HUES48 (cell line): ENCODE measurements around the gene QKI.

Experiments
- H3K27ac ChIP-seq: one replicate; pipeline ENCODE4 v1.7.0; 2013; ENCODE audit warnings: low read depth, low read length, inconsistent platforms
- H3K27me3 ChIP-seq: 2 replicates; pipeline ENCODE4 v1.6.1; 2013; ENCODE audit warnings: mild to moderate bottlenecking, low read length; ENCODE audit not compliant: control insufficient read depth, insufficient read depth
- H3K36me3 ChIP-seq: 2 replicates; pipeline ENCODE4 v1.6.1; 2013; ENCODE audit warnings: low read length; ENCODE audit not compliant: control insufficient read depth, insufficient read depth
- H3K4me1 ChIP-seq: 2 replicates; pipeline ENCODE4 v1.6.1; 2013; ENCODE audit warnings: mild to moderate bottlenecking, low read length; ENCODE audit not compliant: control insufficient read depth, insufficient read depth
- H3K4me3 ChIP-seq: 2 replicates; pipeline ENCODE4 v1.5.1; 2013; ENCODE audit warnings: mild to moderate bottlenecking, low read depth, low read length
- H3K9ac ChIP-seq: 2 replicates; pipeline ENCODE4 v1.6.1; 2013; ENCODE audit warnings: mild to moderate bottlenecking, low read depth, low read length, moderate library complexity
- H3K9me3 ChIP-seq: 2 replicates; pipeline ENCODE4 v1.6.1; 2013; ENCODE audit warnings: low read length; ENCODE audit not compliant: control insufficient read depth, insufficient read depth

The QKI gene

DNA sequence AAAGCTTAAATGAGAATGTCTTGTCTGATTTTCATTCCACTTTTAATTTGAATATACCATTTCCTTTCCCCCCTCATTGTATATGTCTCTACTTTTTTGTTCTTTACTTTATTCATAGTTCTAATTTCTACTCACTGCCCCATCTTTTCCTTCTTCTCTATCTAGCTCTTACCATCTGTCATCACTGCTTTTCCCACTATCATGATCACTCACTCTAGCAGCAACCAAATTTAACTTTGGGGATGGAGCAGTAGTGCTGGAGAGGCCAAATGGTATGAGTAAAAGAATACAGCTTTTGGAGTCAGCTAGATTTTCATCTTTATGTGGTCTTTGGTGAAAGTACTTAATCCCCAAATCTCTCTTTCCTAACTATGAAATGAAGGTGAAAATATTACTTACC, 25.5 kb downstream of the QKI start:
- Histone ChIP-seq H3K9me3 (no peaks in the 10 kb centered on the region), H3K9ac (no peak overlapping the region), H3K27me3 (no peaks in the 10 kb centered on the region), H3K27ac (no peak overlapping the region), H3K4me1 (peaks cover 38% of the 10 kb centered on the region), H3K4me3 (no peak overlapping the region), H3K36me3 (no peaks in the 10 kb centered on the region)

DNA sequence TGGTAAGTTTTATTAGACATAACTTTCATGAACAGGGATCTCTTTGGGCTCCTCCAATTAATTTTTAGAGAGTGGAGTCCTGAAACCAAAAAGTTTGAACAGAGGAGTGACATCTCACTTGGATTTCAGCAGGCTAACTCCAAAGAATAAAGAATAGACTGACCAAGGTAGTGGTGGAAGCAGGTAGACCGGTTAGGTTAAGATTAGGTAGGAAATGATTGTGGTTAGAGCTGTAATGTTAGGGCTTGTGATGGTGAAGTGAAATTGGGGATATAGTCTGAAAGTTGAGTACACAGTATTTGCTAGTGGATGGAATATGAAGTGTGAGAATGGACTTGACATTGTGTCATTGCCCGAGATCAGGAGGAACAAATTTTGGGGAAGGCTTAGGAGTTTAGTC, 27.8 kb downstream of the QKI start:
- Histone ChIP-seq H3K4me1 (peaks cover 37% of the 10 kb centered on the region), H3K9me3 (no peaks in the 10 kb centered on the region), H3K27me3 (no peaks in the 10 kb centered on the region), H3K27ac (no peak overlapping the region), H3K9ac (no peak overlapping the region), H3K4me3 (no peak overlapping the region), H3K36me3 (no peaks in the 10 kb centered on the region)

DNA sequence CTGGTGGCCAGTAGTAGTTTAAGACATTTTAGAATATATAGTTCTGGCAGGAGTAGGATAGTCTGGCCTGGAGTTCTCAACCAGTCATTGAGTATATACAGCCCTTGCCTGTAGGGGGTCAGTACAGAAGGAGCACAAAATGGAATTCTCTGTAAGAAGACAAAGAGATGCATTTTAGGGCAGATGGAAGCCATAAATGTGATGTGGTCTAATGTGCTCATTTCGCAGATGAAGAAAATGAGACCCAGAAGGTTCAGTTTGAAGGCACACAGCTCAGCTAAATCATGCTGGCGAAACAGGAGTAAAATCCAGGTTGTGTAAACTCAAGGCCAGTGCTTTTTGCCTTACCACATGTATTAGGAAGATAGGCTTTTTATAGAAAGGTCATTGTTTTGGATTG, 29.6 kb downstream of the QKI start:
- Histone ChIP-seq H3K9ac (no peak overlapping the region), H3K36me3 (no peaks in the 10 kb centered on the region), H3K27ac (no peak overlapping the region), H3K27me3 (no peaks in the 10 kb centered on the region), H3K4me1 (peaks cover 31% of the 10 kb centered on the region), H3K4me3 (no peak overlapping the region), H3K9me3 (no peaks in the 10 kb centered on the region)

DNA sequence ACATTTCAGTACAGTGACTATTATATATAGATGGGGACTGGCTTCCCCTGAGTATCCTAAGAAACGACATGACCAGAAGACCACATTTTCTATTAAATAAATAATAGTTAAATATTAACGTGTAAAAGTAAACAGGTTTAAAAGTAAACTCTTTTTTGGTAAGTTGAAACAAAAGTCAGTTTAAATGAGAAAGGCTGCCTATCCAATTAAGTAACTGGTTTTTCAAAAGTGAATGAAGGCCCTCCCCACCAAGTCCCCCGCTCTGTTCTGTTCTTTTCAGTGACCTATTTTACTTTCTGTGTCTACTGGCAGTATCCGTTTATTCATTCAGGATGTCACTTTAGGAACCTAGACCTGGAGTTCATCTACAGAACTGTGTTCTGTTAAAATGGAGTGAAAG, 32.0 kb downstream of the QKI start:
- H3K27ac ChIP-seq, result no peak overlapping the region
- peaks cover 31% of the 10 kb centered on the region for H3K4me1 ChIP-seq
- no peaks in the 10 kb centered on the region for H3K27me3 ChIP-seq
- H3K9me3 ChIP-seq, result no peaks in the 10 kb centered on the region
- no peak overlapping the region for H3K9ac ChIP-seq
- H3K4me3 ChIP-seq, result no peak overlapping the region
- no peaks in the 10 kb centered on the region for H3K36me3 ChIP-seq

DNA sequence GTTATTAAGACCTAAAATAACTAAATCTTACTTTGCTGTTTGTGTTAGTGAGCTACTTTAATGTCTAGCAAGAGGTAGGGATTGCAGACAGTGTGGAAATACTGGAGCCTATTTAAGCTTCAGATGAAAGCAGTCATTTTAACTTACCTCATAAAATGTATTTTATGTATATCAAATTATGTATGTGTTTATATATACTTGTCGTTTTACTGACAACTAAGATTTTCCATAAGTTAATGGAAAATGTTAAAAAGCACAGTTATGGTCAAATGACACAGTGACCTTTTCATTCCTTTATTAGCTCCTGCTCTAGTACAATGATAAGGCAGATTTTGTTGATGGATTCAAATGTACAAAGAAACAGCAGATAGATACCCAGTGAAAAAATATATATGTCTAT, 34.6 kb downstream of the QKI start:
- Histone ChIP-seq H3K4me3 (no peak overlapping the region), H3K36me3 (no peaks in the 10 kb centered on the region), H3K27me3 (no peaks in the 10 kb centered on the region), H3K9me3 (no peaks in the 10 kb centered on the region), H3K9ac (no peak overlapping the region), H3K4me1 (peaks cover 14% of the 10 kb centered on the region), H3K27ac (no peak overlapping the region)

DNA sequence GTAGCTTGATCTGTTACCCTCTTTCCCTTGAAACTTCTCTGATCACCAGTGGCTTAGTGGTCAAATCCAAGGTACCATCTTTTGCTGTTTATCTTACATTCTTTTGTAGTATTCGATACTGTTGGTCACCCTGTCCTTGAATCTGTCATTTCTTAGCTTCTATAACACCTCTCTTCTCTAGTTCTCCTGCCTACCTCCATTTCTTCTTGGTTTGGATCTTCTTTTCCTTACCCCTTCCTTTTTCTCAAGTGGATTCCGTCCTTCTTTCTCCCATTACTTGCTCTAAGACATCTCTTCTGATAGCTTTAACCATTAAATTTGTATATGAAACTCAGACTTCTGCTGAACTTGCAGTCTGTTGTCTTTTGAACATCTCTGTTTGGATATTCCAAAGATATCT, 39.9 kb downstream of the QKI start:
- no peaks in the 10 kb centered on the region for H3K9me3 ChIP-seq
- peaks cover 7% of the 10 kb centered on the region for H3K36me3 ChIP-seq
- H3K4me3 ChIP-seq, result no peak overlapping the region
- no peak overlapping the region for H3K9ac ChIP-seq
- H3K4me1 ChIP-seq, result peaks cover 14% of the 10 kb centered on the region
- no peak overlapping the region for H3K27ac ChIP-seq
- no peaks in the 10 kb centered on the region for H3K27me3 ChIP-seq

DNA sequence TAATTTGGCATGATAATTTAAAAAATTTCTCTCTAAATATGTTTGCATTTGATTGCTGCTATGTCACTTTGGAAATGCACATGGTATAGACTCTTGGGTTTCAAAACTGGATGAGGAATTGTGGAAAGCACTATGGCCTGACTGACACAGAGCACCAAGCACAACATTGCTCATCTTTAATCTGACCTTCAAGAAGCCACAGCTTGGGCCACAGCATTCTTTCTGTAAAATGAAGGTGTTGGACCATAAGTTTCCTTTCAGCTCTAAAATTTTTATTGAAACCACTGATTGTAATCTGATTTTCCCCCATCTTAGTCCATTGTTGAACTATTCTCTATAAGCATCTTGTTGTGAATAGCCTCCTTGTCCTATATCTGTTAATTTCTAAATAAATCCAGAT, 41.0 kb downstream of the QKI start:
- Histone ChIP-seq H3K4me1 (peaks cover 22% of the 10 kb centered on the region; the same call in 1 of the 2 replicates), H3K27ac (no peak overlapping the region), H3K36me3 (peaks cover 7% of the 10 kb centered on the region), H3K9ac (no peak overlapping the region), H3K9me3 (no peaks in the 10 kb centered on the region), H3K27me3 (no peaks in the 10 kb centered on the region), H3K4me3 (no peak overlapping the region)

DNA sequence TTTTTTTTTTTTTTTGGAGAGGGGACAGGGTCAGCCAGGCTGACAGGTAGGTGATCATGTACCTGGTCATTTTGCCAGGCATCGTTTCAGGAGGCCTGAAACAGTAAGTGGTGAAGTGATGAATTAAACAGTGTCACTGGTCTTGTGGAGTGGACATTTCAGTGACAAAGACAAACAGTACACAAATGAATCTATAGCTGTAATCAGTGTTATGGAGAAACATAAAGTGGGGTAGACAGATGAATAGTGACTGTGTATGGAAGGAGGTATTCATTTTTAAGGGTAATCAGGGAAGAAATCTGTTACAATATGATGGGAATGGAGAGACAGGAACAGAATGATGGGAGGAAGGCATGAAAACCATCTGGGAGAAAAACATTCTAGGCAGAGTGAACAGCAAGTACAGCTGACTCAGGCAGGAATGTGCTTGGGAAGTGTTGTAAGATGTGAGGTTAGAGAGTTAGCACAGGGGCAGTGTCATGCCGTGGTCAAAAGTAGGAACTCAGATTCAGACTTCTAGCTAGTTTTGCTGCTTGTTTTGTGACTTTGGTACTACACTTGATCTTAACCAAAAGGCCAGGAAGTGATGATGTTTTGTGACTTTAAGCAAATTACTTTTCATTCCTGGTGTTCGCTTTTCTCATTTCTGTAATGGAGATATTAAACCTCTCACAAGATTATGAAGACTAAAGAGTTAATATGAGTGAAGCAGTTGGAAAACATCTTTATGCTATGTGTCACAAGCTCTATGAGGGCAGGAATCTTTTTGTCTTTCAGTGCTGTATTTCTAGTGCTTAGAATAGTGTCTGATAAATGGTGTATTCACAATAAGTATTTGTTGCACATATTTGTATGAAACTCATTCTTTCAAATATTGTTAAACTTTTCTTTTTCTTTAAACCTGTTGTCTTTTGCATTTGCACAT, 43.4 kb downstream of the QKI start:
- Histone ChIP-seq H3K27ac (no peak overlapping the region), H3K4me1 (peaks cover 22% of the 10 kb centered on the region; the same call in 1 of the 2 replicates), H3K9ac (no peak overlapping the region), H3K27me3 (no peaks in the 10 kb centered on the region), H3K9me3 (no peaks in the 10 kb centered on the region), H3K36me3 (peaks cover 7% of the 10 kb centered on the region), H3K4me3 (no peak overlapping the region)

DNA sequence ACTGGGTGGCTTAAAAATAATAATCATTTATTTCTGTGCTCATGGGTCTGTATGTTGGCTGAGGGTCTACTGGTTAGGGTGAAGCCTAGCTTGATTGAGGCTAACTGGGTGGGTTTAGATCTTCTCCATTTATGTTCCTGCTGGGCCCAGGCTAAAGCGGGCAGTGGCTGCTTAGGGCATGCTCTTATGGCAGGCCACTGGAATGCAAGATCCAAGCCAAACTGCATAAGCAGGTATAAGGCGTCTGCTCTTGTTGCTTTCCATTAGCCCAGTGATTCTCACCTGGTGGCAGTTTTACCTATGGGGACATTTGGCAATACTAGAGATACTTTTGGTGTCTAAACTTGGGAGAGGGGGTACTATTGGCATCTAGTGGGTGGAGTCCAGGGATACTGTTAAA, 44.5 kb downstream of the QKI start:
- Histone ChIP-seq H3K4me1 (peaks cover 22% of the 10 kb centered on the region; the same call in 1 of the 2 replicates), H3K4me3 (no peak overlapping the region), H3K36me3 (peaks cover 7% of the 10 kb centered on the region), H3K9ac (no peak overlapping the region), H3K27ac (no peak overlapping the region), H3K27me3 (no peaks in the 10 kb centered on the region), H3K9me3 (no peaks in the 10 kb centered on the region)

DNA sequence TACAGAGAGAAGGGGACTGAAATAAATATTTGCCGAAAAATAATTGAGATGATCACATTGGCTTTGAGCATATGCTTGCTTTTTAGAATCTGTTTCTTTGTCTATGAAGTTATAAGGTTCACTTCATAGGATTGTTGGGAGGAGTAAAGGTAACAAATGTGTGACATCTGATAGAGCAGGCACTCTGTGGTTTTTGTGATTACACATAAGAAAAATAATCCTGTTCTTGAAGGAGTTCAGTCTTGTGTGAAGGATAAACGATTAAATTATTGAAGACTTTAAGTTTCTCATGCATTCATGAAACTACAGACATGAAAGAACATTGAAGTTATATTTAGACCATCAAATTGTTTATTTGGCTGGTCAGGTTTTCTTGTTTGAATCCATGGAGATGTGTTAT, 45.0 kb downstream of the QKI start:
- no peak overlapping the region for H3K4me3 ChIP-seq
- no peaks in the 10 kb centered on the region for H3K27me3 ChIP-seq
- H3K9ac ChIP-seq, result no peak overlapping the region
- H3K27ac ChIP-seq, result no peak overlapping the region
- H3K9me3 ChIP-seq, result no peaks in the 10 kb centered on the region
- H3K4me1 ChIP-seq, result peaks cover 22% of the 10 kb centered on the region; the same call in 1 of the 2 replicates
- peaks cover 7% of the 10 kb centered on the region for H3K36me3 ChIP-seq

DNA sequence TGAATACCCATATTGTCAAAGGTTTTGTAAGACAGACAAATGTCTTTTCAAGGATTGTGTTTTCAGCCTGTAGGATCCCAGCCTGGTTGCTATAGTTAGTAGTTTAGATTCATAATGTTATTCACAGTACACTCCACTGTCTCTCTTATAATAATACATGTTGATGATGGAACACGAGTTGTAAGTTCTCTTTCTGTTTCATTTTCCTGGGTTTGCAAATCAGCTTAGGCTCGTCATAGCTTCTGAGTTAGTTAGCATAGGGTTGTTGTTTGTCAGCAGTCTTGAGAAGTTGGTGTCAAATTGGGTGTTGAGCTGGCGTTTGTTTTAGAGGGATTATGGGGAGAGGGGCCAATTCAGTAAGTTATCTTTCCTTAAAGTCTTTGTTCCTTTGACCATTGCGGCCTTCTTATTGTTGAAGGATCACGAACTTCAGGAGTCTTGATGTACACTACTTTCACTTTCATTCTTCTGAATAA, 45.8 kb downstream of the QKI start:
- Histone ChIP-seq H3K27ac (no peak overlapping the region), H3K4me3 (no peak overlapping the region), H3K4me1 (peaks cover 22% of the 10 kb centered on the region; the same call in 1 of the 2 replicates), H3K36me3 (peaks cover 7% of the 10 kb centered on the region), H3K27me3 (no peaks in the 10 kb centered on the region), H3K9ac (no peak overlapping the region), H3K9me3 (no peaks in the 10 kb centered on the region)
